ENCODE measurements around the gene KCNN3.
A peak's percentile ranks its signal among the peaks of the same experiment; 100 is the strongest.

KCNN3 gene

DNA sequence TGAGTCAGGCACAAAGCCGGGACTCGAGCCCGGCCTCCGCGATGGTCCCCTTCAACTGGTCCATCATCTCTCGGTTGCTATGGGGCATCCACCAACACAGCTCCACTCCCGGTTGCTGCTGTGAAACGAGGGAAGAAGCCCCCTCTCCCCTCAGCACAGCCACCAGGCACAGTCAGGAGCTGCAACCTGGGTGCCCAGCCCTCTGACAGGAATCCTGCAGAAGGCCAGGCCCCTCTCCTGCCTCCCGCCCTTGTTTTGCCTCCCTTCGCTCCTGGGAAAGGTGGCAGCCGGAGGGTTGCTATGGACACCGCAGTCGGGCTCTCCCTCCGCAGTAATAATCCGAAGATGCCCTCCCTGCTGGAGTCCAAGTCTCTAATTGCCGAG, 8.9 kb upstream of the KCNN3 start:
- TF ChIP-seq, protein P1, sequence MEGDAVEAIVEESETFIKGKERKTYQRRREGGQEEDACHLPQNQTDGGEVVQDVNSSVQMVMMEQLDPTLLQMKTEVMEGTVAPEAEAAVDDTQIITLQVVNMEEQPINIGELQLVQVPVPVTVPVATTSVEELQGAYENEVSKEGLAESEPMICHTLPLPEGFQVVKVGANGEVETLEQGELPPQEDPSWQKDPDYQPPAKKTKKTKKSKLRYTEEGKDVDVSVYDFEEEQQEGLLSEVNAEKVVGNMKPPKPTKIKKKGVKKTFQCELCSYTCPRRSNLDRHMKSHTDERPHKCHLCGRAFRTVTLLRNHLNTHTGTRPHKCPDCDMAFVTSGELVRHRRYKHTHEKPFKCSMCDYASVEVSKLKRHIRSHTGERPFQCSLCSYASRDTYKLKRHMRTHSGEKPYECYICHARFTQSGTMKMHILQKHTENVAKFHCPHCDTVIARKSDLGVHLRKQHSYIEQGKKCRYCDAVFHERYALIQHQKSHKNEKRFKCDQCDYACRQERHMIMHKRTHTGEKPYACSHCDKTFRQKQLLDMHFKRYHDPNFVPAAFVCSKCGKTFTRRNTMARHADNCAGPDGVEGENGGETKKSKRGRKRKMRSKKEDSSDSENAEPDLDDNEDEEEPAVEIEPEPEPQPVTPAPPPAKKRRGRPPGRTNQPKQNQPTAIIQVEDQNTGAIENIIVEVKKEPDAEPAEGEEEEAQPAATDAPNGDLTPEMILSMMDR (IDR thresholded peaks at IDR 0.05; ENCODE audit: insufficient read depth, low read depth, low read length, missing control alignments): no peak
- no peak overlapping the region for H3K4me3 ChIP-seq (ENCODE audit: low read depth, low read length)
- DNase-seq (ENCODE audit: low read depth): no peak

DNA sequence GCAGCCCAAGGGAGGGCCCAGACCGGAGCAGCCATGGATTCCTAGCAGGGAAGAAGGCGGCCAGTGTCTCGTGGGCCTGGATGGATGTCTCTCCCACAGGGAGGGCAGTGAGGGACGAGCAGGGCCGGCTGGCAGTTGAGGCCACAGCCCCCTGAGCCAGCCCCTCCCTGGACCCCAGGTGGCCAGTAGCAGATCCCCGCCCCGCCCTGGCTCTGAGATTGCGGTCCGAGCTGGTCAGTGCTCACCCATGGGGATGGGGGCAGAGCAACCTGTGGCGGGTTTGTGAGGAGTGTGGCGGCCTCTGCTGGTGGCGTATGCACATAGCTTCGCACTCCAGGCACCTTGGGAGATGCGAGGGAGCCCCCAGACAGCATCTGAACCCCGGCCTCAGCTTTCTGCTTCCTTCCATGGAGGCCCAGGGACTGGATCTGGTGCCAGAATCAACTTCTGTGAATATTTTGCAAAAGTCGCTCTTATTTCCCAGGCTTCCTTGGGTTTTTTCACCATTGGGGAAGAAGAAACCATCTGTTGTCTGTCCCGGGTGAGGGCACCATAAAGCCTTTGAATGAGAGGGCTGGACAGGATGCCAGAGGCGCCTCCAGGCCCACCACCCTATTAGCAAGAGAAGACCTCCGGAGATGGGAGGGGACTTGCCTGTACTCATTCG, 8.4 kb upstream of the KCNN3 start:
- H3K4me3 ChIP-seq (ENCODE audit: low read depth, low read length): no peak overlapping the region
- DNase-seq (ENCODE audit: low read depth): peak; percentile 87
- TF ChIP-seq, protein P1 (IDR thresholded peaks at IDR 0.05; ENCODE audit: insufficient read depth, low read depth, low read length, missing control alignments): peak; percentile 93

DNA sequence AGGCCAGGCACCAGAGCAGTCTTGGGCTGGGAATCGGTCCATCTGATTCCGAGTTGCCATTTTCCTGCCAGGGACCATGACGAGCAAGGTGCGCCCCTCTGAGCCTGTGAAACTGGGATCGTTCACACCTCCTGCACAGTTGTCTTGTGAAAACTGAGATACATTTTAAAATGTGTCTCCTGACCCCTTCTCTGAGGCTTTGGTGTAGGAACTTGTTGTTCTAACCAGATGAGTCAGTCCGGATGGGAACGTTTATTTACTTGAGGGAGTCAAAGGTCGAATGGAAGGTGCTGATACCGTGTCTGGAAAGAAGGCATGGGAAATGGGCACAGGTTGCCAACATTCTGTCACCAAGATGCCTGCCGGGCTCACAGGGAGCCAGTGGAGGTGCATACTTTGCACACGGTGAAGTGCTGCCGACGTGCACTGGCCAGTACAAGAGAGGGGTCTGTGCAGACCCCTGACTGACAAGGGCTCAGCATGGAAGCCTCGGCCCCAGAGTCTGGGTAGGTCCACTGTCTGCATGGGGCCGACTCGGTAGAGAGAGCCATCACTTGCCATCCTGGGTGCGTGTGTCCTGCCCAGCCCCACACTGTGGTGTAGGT, 7.4 kb upstream of the KCNN3 start:
- H3K4me3 ChIP-seq (ENCODE audit: low read depth, low read length): no peak overlapping the region
- TF ChIP-seq, protein P1 (IDR thresholded peaks at IDR 0.05; ENCODE audit: insufficient read depth, low read depth, low read length, missing control alignments): no peak
- DNase-seq (ENCODE audit: low read depth): no peak

DNA sequence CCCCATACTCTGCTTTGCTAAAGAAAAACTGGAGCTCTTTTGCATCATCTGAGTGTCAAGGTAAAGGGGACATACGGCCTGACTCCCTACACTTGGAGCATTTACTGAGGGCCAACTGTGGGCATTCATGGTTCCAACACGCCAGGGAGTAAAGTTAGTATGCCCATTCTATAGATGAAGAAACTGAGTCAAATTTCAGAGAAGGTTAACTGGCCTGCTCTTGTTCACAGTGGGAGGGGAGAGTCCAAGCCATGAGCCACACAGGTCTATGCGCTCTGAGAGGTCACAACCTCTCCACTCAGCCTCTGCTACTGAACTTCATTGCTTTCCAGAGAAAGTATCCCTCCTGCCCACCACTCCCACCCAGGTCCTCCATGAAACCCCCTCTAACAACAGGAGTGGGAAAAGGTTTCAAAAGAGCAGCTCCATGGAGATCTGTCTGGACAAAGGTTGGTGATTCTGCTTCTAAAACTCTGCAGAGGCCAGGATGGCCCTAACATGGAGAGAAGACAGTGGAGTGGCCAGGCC, 6.8 kb upstream of the KCNN3 start:
- TF ChIP-seq, protein P1 (IDR thresholded peaks at IDR 0.05; ENCODE audit: insufficient read depth, low read depth, low read length, missing control alignments): no peak
- DNase-seq (ENCODE audit: low read depth): no peak
- H3K4me3 ChIP-seq (ENCODE audit: low read depth, low read length): no peak overlapping the region

- DNase-seq (ENCODE audit: low read depth): no peak
- H3K4me3 ChIP-seq (ENCODE audit: low read depth, low read length): no peak overlapping the region
- TF ChIP-seq, protein P1 (IDR thresholded peaks at IDR 0.05; ENCODE audit: insufficient read depth, low read depth, low read length, missing control alignments): no peak
These were observed 4.4 kb upstream of the KCNN3 start for GRCh38 chr1:154874465-154874864.

- no peak for DNase-seq (ENCODE audit: low read depth)
- no peak overlapping the region for H3K4me3 ChIP-seq (ENCODE audit: low read depth, low read length)
- TF ChIP-seq, protein P1 (IDR thresholded peaks at IDR 0.05; ENCODE audit: insufficient read depth, low read depth, low read length, missing control alignments): no peak
These were observed 3.4 kb upstream of the KCNN3 start for GRCh38 chr1:154873321-154873950.
